Nephron (organoid): ENCODE data around the gene PLAC1.

Experiments
- H3K27ac Mint-ChIP-seq, 3 experiments: 2 replicates each; pipeline ENCODE4 v1.8.0; 2020; ENCODE audit warnings: mixed read lengths in 3 of 3, mild to moderate bottlenecking in 2 of 3, moderate library complexity in 1 of 3
- H3K27me3 Mint-ChIP-seq: 2 replicates; pipeline ENCODE4 v1.8.0; 2021; ENCODE audit warnings: low read depth, mild to moderate bottlenecking, moderate library complexity, mixed read lengths
- H3K36me3 Mint-ChIP-seq: 2 replicates; pipeline ENCODE4 v1.8.0; 2020; ENCODE audit warnings: low read depth, mixed read lengths
- H3K4me1 Mint-ChIP-seq: 2 replicates; pipeline ENCODE4 v1.8.0; 2020; ENCODE audit warnings: mixed read lengths
- H3K4me3 Mint-ChIP-seq, 3 experiments: 2 replicates each; pipeline ENCODE4 v1.8.0; 2020; ENCODE audit warnings: mild to moderate bottlenecking in 3 of 3, mixed read lengths in 3 of 3, moderate library complexity in 2 of 3
- H3K9me3 Mint-ChIP-seq: 2 replicates; pipeline ENCODE4 v1.8.0; 2020; ENCODE audit warnings: mixed read lengths
- TF ChIP-seq, protein P1 (sequence below), 3 experiments: fragments of 200-600 bp; sonication (generic); IDR thresholded peaks; one replicate each; pipeline ENCODE4 v1.5.0; 2021; ENCODE audit warnings: antibody characterized with exemption in 3 of 3; ENCODE audit not compliant: unreplicated experiment in 3 of 3

The PLAC1 gene

DNA sequence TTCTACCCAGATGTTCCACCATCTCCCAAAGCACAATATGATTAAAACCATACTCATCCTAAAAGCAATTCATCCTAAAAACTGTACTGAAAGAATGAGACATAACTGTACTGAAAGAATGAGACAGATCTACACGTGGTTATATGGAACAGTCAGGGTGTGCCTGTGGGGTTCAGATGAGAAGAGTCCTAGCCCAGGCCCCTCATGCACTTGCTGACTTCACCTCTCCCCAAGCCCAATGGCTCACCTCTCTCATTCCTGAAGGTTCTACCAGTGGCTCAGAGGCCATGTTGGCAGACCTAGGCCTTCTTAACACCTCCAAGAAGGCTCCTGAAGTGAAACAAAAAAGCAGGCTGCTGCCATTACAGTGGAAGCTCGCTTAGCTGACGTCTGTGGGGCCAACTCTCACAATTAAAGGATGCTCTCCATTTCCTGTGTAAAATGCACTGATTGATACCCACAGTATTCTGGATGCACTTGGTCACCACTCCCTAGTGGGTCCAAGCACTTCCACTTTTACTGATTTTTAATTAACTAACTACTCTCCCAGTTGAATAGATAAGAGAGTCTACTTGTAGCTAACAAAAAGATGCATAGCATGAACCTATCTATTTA is 3.8 kb downstream of the PLAC1 start:
- Mint-ChIP-seq H3K4me3 (no peak overlapping the region), H3K27me3 (no peaks in the 10 kb centered on the region), H3K36me3 (no peaks in the 10 kb centered on the region), H3K27ac (peak overlapping the region; percentile 13 to 80 (median 36)), H3K4me1 (peaks cover 45% of the 10 kb centered on the region), H3K9me3 (no peaks in the 10 kb centered on the region)
- TF ChIP-seq, protein P1, sequence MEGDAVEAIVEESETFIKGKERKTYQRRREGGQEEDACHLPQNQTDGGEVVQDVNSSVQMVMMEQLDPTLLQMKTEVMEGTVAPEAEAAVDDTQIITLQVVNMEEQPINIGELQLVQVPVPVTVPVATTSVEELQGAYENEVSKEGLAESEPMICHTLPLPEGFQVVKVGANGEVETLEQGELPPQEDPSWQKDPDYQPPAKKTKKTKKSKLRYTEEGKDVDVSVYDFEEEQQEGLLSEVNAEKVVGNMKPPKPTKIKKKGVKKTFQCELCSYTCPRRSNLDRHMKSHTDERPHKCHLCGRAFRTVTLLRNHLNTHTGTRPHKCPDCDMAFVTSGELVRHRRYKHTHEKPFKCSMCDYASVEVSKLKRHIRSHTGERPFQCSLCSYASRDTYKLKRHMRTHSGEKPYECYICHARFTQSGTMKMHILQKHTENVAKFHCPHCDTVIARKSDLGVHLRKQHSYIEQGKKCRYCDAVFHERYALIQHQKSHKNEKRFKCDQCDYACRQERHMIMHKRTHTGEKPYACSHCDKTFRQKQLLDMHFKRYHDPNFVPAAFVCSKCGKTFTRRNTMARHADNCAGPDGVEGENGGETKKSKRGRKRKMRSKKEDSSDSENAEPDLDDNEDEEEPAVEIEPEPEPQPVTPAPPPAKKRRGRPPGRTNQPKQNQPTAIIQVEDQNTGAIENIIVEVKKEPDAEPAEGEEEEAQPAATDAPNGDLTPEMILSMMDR (IDR thresholded peaks at IDR 0.05; ENCODE audit: unreplicated experiment in 3 of 3), result no peak

DNA sequence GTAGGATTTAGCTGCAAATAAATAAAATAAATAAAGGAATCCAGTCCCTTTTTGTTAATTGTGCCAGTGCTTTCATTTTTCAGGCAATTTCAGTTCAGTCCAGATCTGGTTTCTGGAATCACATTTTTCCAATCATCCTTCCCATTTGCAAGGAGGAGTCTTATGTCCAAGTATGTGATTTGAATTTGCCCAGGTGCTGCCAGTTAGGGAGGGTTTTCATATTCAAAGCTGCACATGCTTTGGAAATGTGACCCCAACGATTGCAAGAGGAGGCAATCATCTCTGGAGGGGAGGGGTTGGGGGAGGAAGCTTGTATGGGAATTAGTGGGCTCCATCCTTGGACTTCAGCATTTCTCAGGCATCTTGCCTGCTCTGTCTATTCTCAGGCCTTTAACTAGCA is 4.4 kb downstream of the PLAC1 start:
- no peaks in the 10 kb centered on the region for H3K27me3 Mint-ChIP-seq
- TF ChIP-seq, protein P1 (IDR thresholded peaks at IDR 0.05; ENCODE audit: unreplicated experiment in 3 of 3), result no peak
- peaks cover 3% of the 10 kb centered on the region for H3K9me3 Mint-ChIP-seq
- peak overlapping the region; percentile 13 to 80 (median 36) for H3K27ac Mint-ChIP-seq
- H3K4me3 Mint-ChIP-seq, result no peak overlapping the region
- no peaks in the 10 kb centered on the region for H3K36me3 Mint-ChIP-seq
- H3K4me1 Mint-ChIP-seq, result peaks cover 45% of the 10 kb centered on the region

DNA sequence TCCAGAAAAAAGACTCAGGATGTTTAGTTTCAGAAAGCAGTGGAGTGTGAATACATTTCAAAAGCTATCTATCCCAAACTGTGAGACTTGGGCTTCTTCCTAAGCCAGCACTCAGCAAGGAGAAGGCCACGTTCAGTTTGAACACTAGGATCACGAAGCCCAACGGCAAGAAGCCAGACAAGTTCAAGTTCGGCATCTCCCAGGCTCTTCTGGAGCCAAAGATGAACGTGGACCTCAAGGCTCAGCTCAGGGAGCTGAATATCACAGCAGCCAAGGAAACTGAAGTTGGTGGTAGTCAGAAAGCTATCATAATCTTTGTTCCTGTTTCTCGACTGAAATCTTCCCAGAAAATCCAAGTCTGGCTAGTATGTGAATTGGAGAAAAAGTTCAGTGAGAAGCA is 7.6 kb downstream of the PLAC1 start:
- no peaks in the 10 kb centered on the region for H3K27me3 Mint-ChIP-seq
- H3K27ac Mint-ChIP-seq, result peak overlapping the region; percentile 24 to 74 (median 54)
- peaks cover 52% of the 10 kb centered on the region for H3K4me1 Mint-ChIP-seq
- TF ChIP-seq, protein P1 (IDR thresholded peaks at IDR 0.05; ENCODE audit: unreplicated experiment in 3 of 3), result no peak
- H3K9me3 Mint-ChIP-seq, result peaks cover 10% of the 10 kb centered on the region
- H3K4me3 Mint-ChIP-seq, result no peak overlapping the region
- H3K36me3 Mint-ChIP-seq, result no peaks in the 10 kb centered on the region

DNA sequence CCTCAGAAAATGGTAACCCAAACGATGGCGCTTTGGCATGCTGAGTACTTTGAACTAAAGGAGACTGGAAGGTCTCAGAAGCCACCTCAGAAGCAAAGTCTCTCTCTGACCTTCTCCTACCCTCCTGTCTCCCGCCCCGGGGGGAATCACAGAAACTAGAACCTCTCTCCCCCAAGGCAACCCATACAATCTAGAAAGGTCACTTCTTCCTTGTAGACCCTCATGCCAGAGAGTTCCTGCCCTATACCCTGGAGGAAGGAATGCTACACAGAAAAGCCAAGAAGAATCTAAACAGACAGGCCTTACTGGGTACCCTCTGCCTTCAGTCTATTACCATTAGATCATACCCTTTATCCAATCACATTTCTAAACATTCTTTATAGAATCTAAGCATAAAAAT is 8.5 kb downstream of the PLAC1 start:
- peaks cover 54% of the 10 kb centered on the region for H3K4me1 Mint-ChIP-seq
- TF ChIP-seq, protein P1 (IDR thresholded peaks at IDR 0.05; ENCODE audit: unreplicated experiment in 3 of 3), result no peak
- H3K27me3 Mint-ChIP-seq, result no peaks in the 10 kb centered on the region
- H3K9me3 Mint-ChIP-seq, result peaks cover 10% of the 10 kb centered on the region
- peak overlapping the region in 2 of 3 experiments; percentile 63 to 74 for H3K27ac Mint-ChIP-seq
- no peaks in the 10 kb centered on the region for H3K36me3 Mint-ChIP-seq
- H3K4me3 Mint-ChIP-seq, result no peak overlapping the region

DNA sequence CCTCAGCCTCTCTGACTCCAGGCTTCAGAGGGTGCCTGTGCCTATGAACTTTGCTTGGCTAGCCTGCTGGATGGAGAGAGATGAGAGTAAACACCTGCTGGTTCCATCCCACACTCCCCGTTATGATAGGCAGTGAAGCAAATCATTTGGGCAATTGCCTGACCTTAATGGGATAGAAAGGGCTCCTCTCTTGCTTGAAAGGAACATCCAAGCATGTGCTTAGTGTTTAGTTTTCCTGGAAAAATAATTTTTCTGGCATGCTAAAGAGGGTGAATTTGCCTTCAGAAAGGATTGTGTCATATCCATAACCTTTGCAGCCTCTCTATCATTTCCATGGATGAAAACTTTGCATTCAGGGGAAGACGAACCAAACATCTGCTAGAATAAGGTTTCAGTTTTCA is 10.8 kb downstream of the PLAC1 start:
- H3K9me3 Mint-ChIP-seq, result peaks cover 10% of the 10 kb centered on the region
- no peaks in the 10 kb centered on the region for H3K36me3 Mint-ChIP-seq
- H3K4me3 Mint-ChIP-seq, result no peak overlapping the region
- peak overlapping the region; percentile 65 to 86 (median 72) for H3K27ac Mint-ChIP-seq
- TF ChIP-seq, protein P1 (IDR thresholded peaks at IDR 0.05; ENCODE audit: unreplicated experiment in 3 of 3), result no peak
- H3K4me1 Mint-ChIP-seq, result peaks cover 48% of the 10 kb centered on the region
- no peaks in the 10 kb centered on the region for H3K27me3 Mint-ChIP-seq

DNA sequence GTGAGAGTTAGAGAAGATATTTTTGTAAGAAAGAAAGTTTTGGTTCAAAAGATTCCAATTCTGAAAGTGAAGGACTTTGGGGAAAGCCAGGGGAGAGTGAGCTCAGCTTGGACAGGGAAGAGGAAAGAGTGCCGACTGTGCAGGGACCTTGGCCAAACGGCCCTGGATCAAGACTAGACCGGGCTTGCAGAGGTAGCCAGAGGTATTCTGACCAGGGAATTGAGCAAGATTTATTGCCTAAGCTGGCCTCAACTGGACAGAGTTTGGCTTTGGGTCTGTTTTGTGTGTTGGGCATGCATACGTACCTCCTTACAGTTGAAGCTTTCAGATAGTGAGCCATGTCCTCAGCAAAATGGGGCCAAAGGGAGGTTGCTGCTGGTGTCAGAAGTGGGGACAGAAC is 11.6 kb downstream of the PLAC1 start:
- H3K4me3 Mint-ChIP-seq, result no peak overlapping the region
- H3K27ac Mint-ChIP-seq, result peak overlapping the region in 2 of 3 experiments; percentile 65 to 86
- peaks cover 11% of the 10 kb centered on the region for H3K9me3 Mint-ChIP-seq
- no peaks in the 10 kb centered on the region for H3K27me3 Mint-ChIP-seq
- TF ChIP-seq, protein P1 (IDR thresholded peaks at IDR 0.05; ENCODE audit: unreplicated experiment in 3 of 3), result no peak
- H3K36me3 Mint-ChIP-seq, result no peaks in the 10 kb centered on the region
- peaks cover 45% of the 10 kb centered on the region for H3K4me1 Mint-ChIP-seq
